Large intestine (tissue), 1 donor: ENCODE measurements around the gene LARP6. TPM values are rescaled to one million over a fixed set of nuclear protein-coding genes. Genes with fewer than 3 reads are reported as not detected.

Source experiments
- polyA plus RNA-seq: library from polyadenylated mRNA; unstranded; fragments of 120-200 nt; gene quantifications from one replicate; pipeline ENCODE4 v1.2.1, GENCODE V29; 2013

LARP6 gene
- polyA plus RNA-seq, 1 donor = 6.2 TPM

Other genes with a start within 250 kb of the LARP6 start
- gene UACA, start 90.6 kb downstream of the LARP6 start, polyA plus RNA-seq = 65.2 TPM
- 2.6 TPM for gene THAP10, start 38.3 kb upstream of the LARP6 start, polyA plus RNA-seq
- 7.2 TPM for gene LRRC49, start 38.7 kb upstream of the LARP6 start, polyA plus RNA-seq